ENCODE data around the gene CCSER1.
"Not testable (repeated sequence)": the region's sequence is repeated elsewhere in the genome, so short reads cannot be mapped to it uniquely, and the experiment has no call there.

CCSER1 gene

DNA sequence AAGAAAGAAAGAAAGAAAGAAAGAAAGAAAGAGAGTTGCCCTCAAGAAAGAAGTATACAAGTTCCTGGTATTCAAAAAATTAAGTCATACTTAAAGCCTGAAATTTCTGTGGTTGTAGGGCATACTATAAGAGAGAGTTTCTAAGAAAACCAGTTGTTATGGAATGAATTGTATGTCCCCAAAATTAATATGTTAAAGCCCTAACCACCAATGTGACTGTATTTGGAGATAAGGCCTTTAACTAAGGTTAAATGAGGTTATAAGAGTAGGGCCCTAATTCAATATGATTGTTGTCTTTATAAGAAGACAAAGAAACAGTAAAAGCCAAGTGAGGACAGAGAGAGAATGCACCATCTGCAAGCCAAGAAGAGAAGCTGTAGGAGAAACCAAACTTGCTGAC, 521.1 kb downstream of the CCSER1 start:
- no peak overlapping the region for H3K4me3 ChIP-seq (ENCODE audit: low read length)
- TF ChIP-seq, protein P1, sequence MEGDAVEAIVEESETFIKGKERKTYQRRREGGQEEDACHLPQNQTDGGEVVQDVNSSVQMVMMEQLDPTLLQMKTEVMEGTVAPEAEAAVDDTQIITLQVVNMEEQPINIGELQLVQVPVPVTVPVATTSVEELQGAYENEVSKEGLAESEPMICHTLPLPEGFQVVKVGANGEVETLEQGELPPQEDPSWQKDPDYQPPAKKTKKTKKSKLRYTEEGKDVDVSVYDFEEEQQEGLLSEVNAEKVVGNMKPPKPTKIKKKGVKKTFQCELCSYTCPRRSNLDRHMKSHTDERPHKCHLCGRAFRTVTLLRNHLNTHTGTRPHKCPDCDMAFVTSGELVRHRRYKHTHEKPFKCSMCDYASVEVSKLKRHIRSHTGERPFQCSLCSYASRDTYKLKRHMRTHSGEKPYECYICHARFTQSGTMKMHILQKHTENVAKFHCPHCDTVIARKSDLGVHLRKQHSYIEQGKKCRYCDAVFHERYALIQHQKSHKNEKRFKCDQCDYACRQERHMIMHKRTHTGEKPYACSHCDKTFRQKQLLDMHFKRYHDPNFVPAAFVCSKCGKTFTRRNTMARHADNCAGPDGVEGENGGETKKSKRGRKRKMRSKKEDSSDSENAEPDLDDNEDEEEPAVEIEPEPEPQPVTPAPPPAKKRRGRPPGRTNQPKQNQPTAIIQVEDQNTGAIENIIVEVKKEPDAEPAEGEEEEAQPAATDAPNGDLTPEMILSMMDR (conservative IDR thresholded peaks at IDR 0.05; ENCODE audit: low read depth, low read length), result no peak
- DNase-seq (ENCODE audit: low read depth), result no peak

DNA sequence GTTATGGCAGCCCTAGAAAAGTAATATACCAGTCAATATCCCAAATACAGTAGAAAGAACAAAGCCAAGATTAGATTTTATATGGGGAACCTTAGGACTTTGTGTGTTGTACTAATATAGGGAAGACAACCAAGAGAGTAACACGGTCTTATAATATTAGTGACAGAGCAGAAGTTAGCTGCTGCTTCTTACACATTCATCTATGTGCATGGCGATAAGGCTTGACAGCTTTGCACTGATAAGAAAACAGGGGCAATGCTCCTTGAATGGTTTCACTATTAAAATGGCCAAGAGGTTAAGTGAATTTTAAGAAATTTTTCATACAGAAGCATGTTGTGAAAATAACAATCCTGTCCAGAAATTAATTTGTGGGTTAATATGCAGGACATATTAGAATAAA, 521.6 kb downstream of the CCSER1 start:
- H3K4me3 ChIP-seq (ENCODE audit: low read length), result no peak overlapping the region
- no peak for DNase-seq (ENCODE audit: low read depth)
- TF ChIP-seq, protein P1 (conservative IDR thresholded peaks at IDR 0.05; ENCODE audit: low read depth, low read length), result no peak

DNA sequence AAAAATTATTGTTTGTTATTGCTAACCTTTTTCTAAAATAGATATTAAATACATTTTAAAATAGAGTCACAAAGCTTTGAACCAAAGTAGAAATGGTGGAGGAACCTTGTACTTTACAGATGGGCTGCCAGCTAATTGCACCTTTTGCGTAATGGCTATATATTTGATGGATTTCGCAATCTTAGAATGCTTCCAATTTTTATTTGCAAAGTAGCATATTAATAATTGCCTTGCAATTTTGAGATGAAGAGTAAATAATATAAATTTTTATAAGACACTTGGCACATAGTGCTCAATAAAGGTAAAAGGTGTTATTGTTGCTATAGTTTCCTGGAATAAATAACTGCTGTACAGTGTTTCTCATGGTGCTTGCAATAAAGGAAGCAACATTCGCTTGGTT, 533.5 kb downstream of the CCSER1 start:
- no peak for DNase-seq (ENCODE audit: low read depth)
- no peak overlapping the region for H3K4me3 ChIP-seq (ENCODE audit: low read length)
- TF ChIP-seq, protein P1 (conservative IDR thresholded peaks at IDR 0.05; ENCODE audit: low read depth, low read length), result no peak

DNA sequence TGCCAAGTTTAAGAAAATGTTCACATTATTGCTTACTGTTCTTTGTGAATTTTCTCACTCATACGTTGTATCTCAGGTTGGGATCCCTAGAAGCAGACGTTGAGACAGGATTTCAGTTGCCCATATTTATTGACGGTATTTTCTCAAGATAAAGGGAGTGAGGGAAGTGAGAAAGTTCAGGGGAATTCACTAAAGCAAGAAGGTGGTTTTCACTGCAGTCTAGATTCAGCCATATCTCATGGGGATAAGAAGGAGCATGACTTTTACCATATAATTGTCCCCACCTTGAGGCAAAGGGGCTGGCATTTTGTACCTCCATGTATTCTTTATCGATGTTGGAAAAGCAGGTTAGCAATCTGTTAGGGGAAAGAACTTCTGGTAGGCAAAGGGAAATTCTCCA, 543.0 kb downstream of the CCSER1 start:
- no peak for DNase-seq (ENCODE audit: low read depth)
- TF ChIP-seq, protein P1 (conservative IDR thresholded peaks at IDR 0.05; ENCODE audit: low read depth, low read length), result no peak

DNA sequence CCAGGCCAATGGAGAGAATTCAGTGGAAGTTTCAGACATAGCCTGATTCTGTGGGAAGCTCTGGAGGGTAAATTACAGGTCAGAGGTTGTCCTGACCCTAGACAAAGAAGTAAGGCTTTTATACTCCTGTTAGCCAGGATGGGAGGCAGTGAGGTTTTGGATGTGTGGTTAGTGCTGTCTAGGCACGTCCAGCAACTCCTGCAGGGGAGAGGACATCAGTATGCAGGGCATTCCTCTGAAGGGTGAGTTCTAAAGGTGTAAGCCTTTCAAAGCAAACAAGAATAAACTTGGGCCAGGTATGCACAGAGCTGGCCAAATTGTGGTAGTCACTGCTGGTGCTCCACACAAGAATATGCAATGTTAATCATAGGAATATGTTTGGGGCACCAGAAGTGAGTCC, 562.5 kb downstream of the CCSER1 start:
- TF ChIP-seq, protein P1 (conservative IDR thresholded peaks at IDR 0.05; ENCODE audit: low read depth, low read length), result no peak
- H3K4me3 ChIP-seq (ENCODE audit: low read length), result no peak overlapping the region
- no peak for DNase-seq (ENCODE audit: low read depth)

More for the DNA sequence above, 543.0 kb downstream of the CCSER1 start:
- H3K4me3 ChIP-seq (ENCODE audit: low read length), result no peak overlapping the region

DNA sequence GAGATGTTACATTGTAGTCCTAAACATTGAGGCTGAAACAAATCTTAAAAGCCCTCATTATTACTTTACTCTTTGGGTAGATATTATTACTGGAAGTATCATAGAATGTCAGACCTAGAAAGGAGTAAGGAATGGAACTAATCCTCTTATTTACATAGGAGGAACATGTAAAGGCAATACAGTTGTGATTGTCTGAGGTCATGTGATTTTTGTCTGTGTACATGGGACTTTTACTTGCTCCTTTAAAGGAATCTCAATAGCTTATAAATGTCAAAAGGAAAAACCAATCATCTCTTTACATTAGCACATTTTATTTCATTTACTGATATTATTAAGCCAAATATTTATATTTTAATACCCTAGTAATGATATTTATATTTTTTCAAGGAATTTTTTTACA, 568.2 kb downstream of the CCSER1 start:
- TF ChIP-seq, protein P1 (conservative IDR thresholded peaks at IDR 0.05; ENCODE audit: low read depth, low read length), result no peak
- H3K4me3 ChIP-seq (ENCODE audit: low read length), result no peak overlapping the region
- no peak for DNase-seq (ENCODE audit: low read depth)

DNA sequence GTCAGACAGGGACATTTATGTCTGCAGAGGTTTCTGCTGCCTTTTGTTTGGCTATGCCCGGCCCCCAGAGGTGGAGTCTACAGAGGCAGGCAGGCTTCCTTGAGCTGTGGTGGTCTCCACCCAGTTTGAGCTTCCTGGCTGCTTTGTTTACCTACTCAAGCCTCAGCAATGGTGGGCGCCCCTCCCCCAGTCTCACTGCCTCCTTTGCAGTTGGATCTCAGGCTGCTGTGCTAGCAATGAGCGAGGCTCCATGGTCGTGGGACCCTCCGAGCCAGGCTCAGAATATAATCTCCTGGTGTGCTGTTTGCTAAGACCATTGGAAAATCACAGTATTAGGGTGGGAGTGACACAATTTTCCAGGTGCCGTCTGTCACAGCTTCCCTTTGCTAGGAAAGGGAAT, 578.3 kb downstream of the CCSER1 start:
- H3K4me3 ChIP-seq (ENCODE audit: low read length); DNase-seq (ENCODE audit: low read depth): not testable (repeated sequence)

DNA sequence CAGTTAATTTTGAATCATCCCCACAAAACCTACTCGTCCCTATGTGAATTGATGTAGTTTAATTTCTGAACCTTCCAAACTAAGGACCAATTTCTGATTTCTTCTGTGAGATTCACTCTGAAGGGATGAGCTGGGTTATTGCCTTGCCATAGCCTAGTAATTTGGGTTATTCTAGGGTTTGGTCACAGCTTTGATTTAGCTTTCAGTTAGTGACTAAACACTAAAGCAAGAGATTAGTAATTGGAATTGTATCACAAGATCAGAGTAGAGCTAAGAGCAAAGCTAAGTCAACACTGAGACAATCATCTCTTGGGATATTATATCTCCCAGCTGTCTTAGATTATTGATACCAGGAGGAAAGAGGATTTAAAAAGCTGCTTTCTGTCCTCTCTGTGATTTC, 588.0 kb downstream of the CCSER1 start:
- TF ChIP-seq, protein P1 (conservative IDR thresholded peaks at IDR 0.05; ENCODE audit: low read depth, low read length), result no peak
- DNase-seq (ENCODE audit: low read depth), result no peak
- no peak overlapping the region for H3K4me3 ChIP-seq (ENCODE audit: low read length)
